ENCODE results near the gene PTGDR.

Gene PTGDR

DNA sequence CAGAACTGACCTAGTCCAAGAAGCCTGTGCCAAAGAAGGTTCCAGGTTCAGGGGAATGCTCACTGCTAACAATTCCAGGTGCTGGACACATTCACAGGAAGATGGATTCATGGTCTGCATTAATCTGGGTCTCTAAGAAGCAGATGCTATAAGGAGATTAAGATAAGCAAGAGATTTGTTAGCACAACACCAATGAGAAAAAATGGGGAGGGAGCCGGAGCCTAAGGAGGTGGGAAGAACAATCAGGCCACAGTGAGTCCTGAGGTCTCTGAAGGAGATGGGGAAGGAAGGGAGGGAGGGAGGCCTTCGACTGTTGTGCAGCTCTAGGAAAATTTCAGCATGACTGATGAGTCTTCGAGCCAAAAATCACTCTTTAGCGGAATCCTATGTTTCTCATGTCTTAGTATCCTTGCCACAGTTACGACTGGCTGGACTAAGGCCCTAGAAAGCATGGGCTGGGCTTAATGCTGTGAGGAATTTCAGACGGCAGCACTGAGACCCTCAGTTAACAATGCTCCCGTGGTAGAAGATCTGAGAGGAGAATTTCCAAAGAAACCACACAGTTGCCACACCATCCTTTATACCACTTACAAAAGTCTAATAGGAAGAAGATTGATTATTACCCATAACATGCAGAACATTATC lies 31.5 kb upstream of the PTGDR start:
- TF ChIP-seq USF1 (IDR thresholded peaks at IDR 0.05), result no peak

GRCh38 chr14:52238682-52239081 lies 28.8 kb upstream of the PTGDR start:
- TF ChIP-seq YY1 (IDR thresholded peaks at IDR 0.05; ENCODE audit: low read depth), result no peak
- TF ChIP-seq RAD21 (IDR thresholded peaks at IDR 0.05; ENCODE audit: low read depth), result no peak
- TF ChIP-seq CREB1 (IDR thresholded peaks at IDR 0.05; ENCODE audit: low read depth), result no peak
- TF ChIP-seq TAF1 (IDR thresholded peaks at IDR 0.05; ENCODE audit: low read depth), result no peak
- TF ChIP-seq, protein P1, sequence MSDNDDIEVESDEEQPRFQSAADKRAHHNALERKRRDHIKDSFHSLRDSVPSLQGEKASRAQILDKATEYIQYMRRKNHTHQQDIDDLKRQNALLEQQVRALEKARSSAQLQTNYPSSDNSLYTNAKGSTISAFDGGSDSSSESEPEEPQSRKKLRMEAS (IDR thresholded peaks at IDR 0.05), result no peak
- TF ChIP-seq NFIC (IDR thresholded peaks at IDR 0.05), result no peak
- TF ChIP-seq ZBTB7A (IDR thresholded peaks at IDR 0.05; ENCODE audit: low read depth), result no peak
- no peak for TF ChIP-seq CEBPB (IDR thresholded peaks at IDR 0.05)
- no peak for TF ChIP-seq FOXM1 (IDR thresholded peaks at IDR 0.05; ENCODE audit: borderline replicate concordance, low read depth)
- TF ChIP-seq EP300 (IDR thresholded peaks at IDR 0.05; ENCODE audit: borderline replicate concordance), result no peak
- TF ChIP-seq EGR1 (IDR thresholded peaks at IDR 0.05), result no peak
- no peak for TF ChIP-seq USF1 (IDR thresholded peaks at IDR 0.05)
- TF ChIP-seq REST (IDR thresholded peaks at IDR 0.05; ENCODE audit: low read depth), result no peak
- TF ChIP-seq TCF12 (IDR thresholded peaks at IDR 0.05; ENCODE audit: low read depth), result no peak
- TF ChIP-seq TEAD4 (IDR thresholded peaks at IDR 0.05), result no peak

GRCh38 chr14:52240623-52241022 lies 26.9 kb upstream of the PTGDR start:
- TF ChIP-seq USF1 (IDR thresholded peaks at IDR 0.05) (no peak), ZBTB7A (IDR thresholded peaks at IDR 0.05; ENCODE audit: low read depth) (no peak), EGR1 (IDR thresholded peaks at IDR 0.05) (no peak), EP300 (IDR thresholded peaks at IDR 0.05; ENCODE audit: borderline replicate concordance) (no peak), TCF12 (IDR thresholded peaks at IDR 0.05; ENCODE audit: low read depth) (no peak), CEBPB (IDR thresholded peaks at IDR 0.05) (no peak), YY1 (IDR thresholded peaks at IDR 0.05; ENCODE audit: low read depth) (no peak), TAF1 (IDR thresholded peaks at IDR 0.05; ENCODE audit: low read depth) (no peak), NFIC (IDR thresholded peaks at IDR 0.05) (no peak), TEAD4 (IDR thresholded peaks at IDR 0.05) (no peak), REST (IDR thresholded peaks at IDR 0.05; ENCODE audit: low read depth) (no peak)
- TF ChIP-seq, protein P1 (IDR thresholded peaks at IDR 0.05), result no peak

DNA sequence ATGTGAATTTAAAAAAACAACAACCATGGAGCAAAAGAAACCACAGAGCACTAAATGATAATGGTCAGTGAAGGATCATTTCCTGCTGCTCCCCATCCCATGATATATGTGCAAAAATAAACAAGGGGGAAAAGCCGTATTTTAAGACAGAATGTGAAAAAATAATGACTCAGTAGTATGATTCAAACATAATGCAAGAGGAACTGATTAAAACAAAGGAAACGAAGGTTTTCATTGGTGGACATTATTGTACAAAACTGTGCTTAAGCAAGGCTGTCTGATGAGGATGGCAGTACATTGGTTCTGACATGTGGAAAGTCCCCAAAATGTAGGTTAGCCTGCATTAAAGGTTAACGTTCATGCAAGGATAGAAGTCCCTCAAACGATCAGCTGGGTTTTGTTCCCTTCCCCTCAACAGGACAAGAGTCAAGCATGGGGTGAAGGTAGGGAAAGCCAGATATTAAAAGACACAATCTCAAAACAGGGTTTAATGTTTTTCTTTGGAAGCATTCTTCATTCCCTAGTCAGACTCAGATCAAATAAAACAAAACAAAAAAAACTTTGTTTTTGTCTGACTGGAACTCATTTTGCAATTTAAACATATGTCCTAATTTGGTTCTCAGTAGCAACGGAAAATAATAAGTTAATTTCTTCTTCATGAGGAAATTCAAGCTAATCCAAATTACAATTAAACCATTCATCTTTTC lies 26.3 kb upstream of the PTGDR start:
- no peak for TF ChIP-seq FOXM1 (IDR thresholded peaks at IDR 0.05; ENCODE audit: borderline replicate concordance, low read depth)

DNA sequence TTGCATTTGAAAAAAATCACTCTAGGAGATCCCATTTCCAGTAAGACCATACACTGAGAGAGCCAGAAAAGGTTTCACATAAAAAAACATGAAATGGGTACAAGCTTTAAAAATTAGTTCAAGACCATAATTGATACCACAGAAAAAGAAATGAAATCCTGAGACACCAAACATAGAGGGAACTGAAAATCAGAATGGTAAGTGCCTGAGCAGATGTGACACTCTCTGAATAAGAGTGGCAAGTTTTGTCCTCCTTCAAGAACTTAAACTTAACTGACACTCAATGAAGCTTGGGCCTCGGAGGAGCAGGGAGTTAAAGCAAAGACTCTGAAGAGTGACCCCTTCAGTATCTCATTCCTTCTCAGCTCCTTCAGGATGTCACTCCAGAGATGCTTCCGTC lies 23.2 kb upstream of the PTGDR start:
- TF ChIP-seq NFIC (IDR thresholded peaks at IDR 0.05), result no peak
- TF ChIP-seq RAD21 (IDR thresholded peaks at IDR 0.05; ENCODE audit: low read depth), result no peak
- TF ChIP-seq FOXM1 (IDR thresholded peaks at IDR 0.05; ENCODE audit: borderline replicate concordance, low read depth), result no peak
- TF ChIP-seq YY1 (IDR thresholded peaks at IDR 0.05; ENCODE audit: low read depth), result no peak
- TF ChIP-seq TEAD4 (IDR thresholded peaks at IDR 0.05), result no peak
- no peak for TF ChIP-seq TCF12 (IDR thresholded peaks at IDR 0.05; ENCODE audit: low read depth)
- TF ChIP-seq REST (IDR thresholded peaks at IDR 0.05; ENCODE audit: low read depth), result no peak
- TF ChIP-seq, protein P1 (IDR thresholded peaks at IDR 0.05), result no peak
- TF ChIP-seq ZBTB7A (IDR thresholded peaks at IDR 0.05; ENCODE audit: low read depth), result no peak
- TF ChIP-seq CREB1 (IDR thresholded peaks at IDR 0.05; ENCODE audit: low read depth), result no peak
- TF ChIP-seq USF1 (IDR thresholded peaks at IDR 0.05), result no peak
- no peak for TF ChIP-seq EGR1 (IDR thresholded peaks at IDR 0.05)
- TF ChIP-seq TAF1 (IDR thresholded peaks at IDR 0.05; ENCODE audit: low read depth), result no peak
- no peak for TF ChIP-seq CEBPB (IDR thresholded peaks at IDR 0.05)
- no peak for TF ChIP-seq EP300 (IDR thresholded peaks at IDR 0.05; ENCODE audit: borderline replicate concordance)

All from Ishikawa (cell line).